RKO (cell line): Measurements from ENCODE around the gene CRY1.
"Not testable (repeated sequence)": the region's sequence is repeated elsewhere in the genome, so short reads cannot be mapped to it uniquely, and the experiment has no call there.

Source experiments
- DNase-seq: peaks from one replicate; pipeline ENCODE4 v3.0.0-alpha.2; 2016; ENCODE audit warnings: low spot score

The CRY1 gene

DNA sequence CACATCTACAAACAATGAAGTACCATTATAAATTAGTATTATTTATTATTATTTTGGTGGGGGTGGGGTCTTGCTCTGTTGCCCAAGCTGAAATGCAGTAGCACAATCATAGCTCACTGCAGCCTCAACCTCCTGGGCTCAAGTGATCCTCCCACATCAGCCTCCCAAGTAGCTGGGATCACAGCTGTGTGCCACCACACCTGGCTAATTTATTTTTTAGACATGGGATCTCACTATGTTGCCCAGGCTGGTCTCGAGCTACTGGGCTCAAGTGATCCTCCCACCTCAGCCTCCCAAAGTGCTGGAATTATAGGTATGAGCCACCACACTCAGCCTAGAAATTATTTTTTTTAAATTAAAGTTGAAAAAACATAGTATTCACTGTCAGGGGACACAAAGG, 15.0 kb upstream of the CRY1 start:
- not testable (repeated sequence) for DNase-seq

DNA sequence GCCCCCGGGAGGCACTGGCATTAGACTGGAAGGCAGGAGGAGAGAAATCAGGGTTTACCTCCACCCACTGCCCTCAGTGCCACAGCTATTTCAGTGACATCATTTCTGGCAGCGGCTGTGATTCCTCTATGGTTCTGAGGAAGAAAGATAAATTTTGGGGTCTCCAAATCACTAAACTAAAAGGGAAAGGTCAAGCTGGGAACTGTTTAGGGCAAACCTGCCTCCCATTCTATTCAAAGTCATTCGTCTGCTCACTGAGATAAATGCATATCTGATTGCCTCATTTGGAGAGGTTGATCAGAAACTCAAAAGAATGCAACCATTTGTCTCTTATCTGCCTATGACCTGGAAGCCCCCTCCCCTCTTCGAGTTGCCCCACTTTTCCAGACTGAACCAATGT, 14.0 kb upstream of the CRY1 start:
- DNase-seq: no peak

DNA sequence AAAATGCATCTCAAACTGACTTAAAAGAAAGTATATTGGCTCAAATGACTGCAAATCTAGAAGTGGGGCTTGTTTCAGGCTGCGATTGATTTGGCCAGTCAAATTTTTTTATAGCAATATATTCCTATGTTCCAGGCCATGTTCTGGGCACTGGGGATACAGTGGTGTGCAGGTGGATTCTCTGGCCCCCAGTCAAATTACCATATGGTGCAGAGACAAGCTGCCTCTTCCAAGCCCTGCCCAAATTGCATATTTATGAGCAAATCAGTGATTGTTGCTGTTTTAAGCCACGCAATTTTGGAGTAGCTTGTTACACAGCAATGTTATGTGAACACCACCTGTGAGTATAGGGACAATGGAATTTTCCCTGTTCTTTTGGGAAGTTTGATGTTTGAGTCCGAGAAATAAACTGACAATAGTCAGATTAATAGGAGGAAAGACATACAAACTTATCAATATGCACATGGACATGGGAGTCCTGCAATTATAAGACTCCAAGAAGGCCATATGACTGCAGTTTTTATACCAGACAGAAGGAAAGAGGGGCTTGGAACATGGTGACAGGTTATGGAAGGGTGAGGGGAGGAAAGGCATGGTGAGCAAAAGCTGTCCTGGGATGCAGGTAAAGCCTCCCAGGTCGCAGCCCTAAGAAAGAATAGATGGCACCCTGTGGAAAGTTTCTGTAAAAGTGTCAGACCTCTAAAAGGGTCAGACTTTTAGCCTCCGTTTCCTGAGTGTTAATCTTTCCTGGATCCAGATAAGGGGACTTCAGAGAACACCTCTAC, 13.1 kb upstream of the CRY1 start:
- DNase-seq: no peak

DNA sequence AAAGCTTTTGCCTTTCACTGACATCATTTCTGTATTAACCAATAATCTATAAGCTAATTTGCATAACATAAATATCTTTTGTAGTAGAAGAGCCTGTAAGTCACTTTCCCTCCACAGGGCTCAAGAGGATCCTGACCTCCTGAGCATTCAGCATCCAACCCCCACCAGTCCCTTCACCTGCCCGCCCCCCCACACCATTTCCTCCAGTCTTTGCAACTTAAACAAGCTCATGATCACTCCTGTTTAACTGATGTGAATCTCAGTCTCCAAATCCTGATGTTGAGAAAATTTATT, 12.0 kb upstream of the CRY1 start:
- no peak for DNase-seq

DNA sequence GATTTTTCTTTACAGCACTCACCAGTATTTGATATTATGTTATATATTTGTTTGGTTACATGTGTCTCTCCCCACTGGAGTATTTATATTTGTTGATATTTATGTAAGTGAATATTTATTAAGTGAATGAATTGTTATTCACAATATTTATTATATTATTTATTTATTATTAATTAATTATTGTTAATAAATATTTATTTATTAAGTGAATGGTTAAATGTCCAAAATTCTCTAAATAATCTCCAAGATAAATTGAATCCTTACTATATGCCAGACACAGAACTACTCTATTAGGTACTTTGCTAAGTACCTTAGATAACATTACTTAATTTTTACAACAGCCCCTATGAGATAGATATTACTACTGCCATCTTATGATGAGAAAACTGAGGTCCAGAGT, 10.2 kb upstream of the CRY1 start:
- DNase-seq: no peak

DNA sequence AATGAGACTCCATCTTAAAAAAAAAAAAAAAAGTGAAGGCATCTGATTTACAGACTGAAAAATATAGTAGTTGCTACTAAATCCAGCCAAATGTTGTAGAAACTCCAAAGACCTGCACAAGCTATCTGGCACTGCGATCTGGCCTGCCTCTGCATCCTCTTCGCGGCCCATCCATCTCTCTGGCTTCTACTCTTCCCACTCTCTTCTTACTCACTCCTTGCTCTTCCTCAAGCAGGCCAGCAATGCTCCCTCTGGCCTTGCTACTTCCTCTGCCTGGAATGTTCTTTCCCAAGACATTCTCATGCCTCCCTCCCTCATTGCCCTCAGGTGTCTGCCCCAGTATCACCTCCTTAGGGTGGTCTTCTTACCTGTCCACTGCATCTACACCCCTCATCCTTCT, 9.7 kb upstream of the CRY1 start:
- DNase-seq: no peak

DNA sequence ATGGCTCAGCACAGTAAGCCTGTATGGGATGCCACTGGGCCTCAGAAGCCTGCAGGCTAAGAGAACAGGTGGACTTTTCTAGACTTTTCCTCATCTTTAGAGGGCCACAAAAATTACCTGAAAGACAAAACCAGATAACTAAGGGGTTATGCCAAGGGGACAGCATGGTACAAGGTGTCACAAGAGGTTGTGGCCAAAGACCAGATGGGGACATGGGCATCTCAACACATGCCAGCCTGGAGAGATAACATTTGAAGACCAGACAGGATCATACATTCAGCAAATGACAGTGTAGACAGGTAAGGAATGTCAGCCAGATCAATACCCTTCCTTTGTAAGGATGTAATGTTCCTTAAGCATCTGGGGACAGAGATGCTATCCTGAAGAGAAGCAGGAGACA, 8.9 kb upstream of the CRY1 start:
- DNase-seq: no peak

DNA sequence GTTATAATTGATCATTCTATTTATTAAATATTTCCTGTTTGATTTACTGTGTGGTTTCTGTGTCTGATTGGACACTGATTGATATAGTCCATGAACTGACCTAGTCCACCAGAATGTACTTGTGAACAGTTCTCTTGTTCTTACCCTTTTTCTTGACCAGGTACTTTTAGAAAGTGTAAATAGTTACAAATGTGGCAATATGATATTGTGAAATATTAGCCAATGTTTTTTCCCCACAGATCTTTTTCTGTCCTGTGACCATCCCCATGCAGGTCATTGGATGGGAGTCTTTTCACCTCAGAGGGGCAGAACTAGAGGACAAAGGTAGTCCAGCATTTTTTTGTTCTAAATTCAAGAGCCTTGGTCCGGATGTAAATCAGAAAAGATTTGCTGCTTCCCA, 8.3 kb upstream of the CRY1 start:
- no peak for DNase-seq

DNA sequence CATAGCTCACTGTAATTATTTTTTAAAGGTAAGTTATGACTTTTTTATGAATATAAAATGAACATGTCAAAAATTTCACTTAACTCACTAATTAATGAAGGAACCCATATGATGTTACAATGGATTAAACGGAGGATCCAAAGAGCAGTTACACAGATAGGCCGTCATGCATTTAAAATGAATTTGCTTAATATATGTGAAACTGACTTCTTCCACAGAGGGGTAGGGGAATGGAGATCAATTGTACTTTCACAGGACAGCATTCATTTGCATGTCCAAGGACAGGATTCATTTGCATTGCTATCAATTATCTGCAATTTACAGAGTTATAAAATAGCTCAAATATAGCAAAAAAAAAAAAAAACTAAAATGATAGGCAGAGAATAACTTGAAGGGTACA, 6.6 kb upstream of the CRY1 start:
- DNase-seq: no peak

DNA sequence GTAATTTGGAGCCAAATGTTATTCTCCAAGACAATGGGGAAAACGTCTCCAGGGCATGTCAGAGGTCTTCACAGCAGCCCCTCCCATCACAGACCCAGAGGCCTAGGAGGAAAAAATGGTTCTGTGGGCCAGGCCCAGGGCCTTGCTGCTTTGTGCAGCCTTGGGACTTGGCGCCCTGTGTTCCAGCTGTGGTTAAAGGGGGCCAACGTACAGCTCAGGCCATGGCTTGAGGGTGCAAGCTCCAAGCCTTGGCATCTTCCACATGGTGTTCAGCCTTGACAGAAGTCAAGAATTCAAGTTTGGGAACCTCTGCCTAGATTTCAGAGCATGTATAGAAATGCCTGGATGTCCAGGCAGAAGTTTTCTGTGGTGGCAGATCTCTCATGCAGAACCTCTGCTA, 3.2 kb upstream of the CRY1 start:
- no peak for DNase-seq

DNA sequence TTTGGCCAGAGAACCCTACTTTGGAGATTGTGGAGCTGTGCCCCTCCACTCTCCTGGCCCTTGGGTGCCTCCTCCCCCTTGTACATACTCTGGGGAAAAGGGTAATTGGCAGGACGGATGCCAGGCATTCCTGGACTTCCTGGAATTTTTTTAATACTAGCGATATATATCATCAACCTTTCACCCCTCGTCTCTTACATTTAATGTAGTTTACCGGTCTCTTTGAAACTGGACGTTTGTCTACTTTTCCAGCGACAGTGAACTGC, 767 bp upstream of the CRY1 start:
- DNase-seq: no peak

DNA sequence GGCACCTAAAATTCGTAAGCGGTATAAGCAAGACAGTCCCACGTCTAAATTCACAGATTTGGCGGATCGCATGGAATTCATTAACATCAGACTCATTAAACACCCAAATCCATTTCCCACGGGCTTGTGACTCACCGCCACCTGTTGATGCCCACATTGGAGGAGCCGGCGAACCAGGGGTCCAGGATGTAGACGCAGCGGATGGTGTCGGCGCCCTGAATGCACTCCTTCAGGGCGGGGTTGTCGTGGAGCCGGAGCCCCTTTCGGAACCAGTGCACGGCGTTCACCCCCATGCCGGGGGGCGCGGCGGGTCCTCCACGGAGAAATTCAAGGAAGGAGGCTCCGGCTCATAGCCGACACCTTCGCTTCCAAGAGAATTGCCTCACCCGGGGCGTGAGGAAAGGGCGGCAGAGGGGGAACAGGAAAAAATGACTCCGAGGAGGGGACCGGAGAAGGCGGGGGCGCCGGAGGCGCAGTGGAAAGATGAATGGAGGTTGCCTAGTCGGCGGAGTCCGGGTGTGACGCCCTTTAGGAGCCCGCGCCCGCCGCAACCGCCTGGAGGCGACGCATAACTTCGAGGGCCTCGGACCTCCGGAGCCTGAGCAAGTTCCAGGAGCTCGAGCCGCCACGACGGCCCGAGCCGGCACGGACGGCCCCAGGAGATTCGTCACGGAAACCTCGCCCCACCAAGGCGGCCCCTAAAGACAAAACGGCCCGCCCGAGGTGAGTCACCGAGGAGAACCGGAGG, 506 bp downstream of the CRY1 start:
- peak; percentile 83 for DNase-seq

DNA sequence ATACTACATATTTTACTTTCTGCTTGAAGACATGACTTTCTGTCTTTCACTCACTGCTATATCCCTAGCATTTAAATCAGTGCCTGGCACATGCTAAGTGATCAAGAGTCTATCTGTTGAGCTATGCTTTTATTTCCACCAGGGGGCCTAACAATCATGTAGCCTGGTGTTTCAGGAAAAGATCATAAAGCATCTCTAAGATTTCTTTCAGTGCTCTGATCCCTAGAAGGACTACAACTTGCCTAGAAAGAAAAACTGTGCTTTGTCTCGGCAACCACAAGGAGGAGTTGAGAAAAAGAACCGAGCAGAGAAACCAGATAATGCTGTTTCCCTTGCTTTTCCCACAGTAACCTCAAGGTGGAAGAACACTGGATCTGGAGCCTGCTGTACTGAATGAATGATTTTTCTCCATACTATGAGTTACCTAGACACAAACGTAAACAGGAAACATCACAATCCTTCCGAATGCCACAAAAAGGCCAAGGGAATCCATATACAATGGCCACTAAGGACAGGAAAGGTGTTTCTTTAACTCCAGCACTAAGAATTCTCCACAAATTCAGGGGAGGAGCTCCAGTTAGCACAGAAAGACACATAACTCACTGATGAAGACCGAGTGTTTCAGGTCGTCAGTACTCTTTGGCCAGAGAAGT, 1.2 kb downstream of the CRY1 start:
- peak; percentile 99 for DNase-seq

DNA sequence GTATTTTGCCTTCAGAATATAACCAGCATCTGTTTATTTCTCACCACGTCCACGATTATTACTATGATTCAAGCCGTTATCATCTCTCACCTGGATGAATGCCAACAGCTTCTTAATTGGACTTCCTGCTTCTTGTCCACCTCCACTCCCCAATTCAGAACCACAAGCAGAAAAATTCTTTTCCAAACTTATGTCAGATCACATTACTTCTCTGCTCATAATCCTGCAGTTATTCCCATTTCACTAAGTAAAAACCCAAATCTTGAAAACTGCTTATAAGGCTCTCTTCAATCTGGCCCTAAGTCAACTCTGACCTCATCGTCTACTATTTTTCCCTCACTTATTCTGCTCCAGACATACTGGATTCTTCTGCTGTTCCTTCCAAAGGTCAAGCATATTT, 2.0 kb downstream of the CRY1 start:
- DNase-seq: peak; percentile 86

DNA sequence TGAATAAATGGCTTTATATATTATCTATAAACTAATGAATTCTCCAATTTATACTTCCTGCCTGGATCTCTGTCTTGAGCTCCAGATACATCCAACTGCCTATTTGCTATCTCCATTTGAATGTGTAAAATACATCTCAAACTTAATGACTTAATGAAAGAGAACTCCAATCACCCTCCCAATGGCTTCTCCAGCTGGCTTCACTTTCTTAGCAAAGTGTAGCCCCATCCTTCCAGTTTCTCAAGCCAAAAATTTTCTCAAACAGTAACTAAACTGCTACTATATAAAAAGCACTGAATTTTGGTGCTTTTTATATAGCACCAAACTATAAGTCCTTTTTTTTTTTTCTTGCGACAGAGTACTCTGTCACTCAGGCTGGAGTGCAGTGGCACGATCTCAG, 2.6 kb downstream of the CRY1 start:
- DNase-seq: no peak

DNA sequence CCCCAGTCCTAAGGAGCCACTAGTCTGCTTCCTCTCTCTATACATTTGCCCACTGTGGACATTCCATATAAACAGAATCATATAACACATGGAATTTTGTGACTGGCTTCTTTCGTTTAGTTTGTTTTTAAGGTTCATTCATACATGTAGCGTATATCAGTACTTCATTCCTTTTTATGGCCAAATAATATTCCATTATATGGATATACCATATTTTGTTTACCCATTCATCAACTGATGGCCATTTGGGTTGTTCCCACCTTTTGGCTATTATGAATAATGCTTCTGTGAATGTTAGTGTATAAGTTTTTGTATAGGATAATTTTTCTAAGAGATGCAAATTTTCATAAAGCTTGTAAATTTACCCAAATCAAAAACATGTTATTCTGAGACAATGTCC, 4.4 kb downstream of the CRY1 start:
- no peak for DNase-seq

DNA sequence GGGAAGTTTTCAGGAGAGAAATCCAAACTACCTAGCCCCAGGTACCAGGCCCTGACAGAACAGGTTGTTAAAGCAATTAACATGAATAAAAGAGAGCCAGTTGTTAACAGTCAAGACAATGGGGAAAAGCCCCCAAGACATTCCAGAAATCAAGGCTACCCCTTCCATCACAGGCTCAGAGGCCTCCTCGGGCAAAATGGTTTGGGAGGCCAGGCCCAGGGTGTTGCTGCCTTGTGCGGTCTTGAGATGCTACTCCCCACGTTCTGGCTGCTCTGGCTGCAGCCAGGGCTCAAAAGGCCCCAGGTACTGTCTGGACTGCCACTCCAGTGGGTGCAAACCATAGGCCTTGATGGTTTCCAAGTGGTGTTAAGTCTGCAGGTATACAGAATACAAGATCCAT, 7.0 kb downstream of the CRY1 start:
- DNase-seq: no peak

DNA sequence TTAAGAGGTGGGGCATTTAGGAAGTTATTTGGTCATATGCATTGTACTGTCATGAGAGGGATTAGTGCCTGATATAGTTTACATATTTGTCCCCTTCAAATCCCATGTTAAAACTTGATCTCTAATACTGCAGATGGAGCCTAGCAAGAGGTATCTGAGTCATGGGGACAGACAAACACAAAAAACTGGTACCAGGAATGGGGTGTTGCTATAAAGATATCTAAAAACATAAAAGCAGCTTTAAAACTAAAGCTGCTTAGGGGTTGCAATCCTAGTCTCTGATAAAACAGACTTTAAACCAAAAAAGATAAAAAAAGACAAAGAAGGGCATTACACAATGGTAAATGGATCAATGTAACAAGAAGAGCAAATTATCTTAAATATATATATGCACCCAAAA, 11.6 kb downstream of the CRY1 start:
- no peak for DNase-seq

DNA sequence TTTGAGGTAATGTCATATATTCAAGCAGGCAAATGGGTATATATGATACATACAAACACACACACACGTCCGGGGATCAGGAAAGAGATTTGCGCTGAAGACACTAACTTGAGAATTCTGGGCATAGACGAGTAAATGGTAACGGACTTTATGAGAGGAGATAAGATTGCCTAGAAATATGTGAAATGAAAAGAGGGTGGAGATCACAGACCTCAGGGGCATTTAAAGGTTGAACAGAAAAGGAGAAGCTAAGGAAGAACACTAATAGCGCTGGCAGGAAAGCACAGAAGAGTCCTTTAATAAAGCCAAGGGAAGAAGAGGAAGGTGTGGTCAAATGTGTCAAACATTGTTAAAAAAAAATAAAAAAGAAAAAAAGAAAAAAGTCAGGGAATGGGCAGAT, 13.1 kb downstream of the CRY1 start:
- no peak for DNase-seq

DNA sequence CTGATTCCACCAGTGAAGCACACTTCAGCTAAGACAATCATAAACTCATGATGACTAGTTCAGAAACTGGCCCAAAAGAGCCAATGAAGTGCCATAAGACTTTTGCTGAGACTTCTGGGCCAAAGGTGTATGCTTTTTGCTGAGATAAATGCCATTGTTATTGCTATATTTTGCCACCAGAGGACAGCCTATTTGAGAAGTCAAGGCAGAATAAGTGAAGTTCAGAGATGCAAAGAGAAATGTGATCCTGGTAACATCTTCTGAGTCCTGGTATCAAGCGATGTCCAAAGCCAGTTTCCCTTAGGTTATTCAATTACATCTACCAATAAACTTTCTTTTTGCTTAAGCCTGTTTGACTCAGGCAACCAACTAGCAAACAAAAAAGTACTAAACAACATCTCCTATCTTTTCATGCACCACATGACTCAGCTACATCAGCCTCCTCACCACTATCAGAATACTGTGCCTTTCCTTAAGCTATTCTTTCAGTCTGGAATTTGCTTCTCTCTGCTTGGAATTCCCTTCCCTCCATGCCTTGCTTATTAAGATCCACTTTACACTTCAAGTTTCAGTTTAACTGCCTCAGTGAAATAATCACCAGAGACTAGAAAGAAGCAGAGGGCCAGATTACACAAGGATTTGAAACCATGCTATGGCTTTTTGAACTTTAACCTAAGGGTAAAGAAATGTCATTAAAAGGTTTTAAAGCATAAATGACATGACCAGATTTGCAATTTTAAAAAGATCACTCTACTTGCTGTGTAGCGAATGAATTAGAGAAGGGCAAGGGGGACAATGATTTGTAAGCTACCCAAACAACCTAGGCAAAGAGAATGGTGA, 14.0 kb downstream of the CRY1 start:
- peak; percentile 55 for DNase-seq

DNA sequence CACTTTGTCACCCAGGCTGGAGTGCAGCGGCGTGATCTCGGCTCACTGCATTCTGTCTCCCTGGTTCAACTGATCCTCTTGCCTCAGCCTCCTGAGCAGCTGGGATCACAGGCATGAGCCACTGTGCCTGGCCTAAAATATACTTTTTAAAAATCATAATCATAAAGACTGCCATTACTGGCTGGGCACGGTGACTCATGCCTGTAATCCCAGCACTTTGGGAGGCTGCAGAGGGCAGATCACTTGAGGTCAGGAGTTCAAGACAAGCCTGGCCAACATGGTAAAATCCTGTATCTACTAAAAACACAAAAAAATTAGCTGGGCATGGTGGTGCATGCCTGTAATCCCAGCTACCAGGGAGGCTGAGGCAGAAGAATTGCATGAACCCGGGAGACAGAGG, 20.1 kb downstream of the CRY1 start:
- not testable (repeated sequence) for DNase-seq

DNA sequence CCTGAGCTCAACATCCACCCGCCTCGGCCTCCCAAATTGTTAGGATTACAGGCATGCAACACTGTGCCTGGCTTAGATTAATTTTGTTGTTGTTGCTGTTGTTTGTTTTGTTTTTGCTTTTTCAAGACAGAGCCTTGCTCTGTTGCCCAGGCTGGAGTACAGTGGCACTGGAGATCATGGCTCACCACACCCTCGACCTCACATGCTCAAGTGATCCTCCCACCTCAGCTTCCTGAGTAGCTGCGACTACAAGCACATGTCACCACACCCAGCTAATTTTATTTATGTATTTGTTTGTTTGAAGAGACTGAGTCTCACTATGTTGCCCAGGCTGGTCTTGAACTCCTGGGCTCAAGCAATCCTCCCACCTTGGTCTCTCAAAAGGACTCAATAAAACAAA, 26.7 kb downstream of the CRY1 start:
- no peak for DNase-seq

DNA sequence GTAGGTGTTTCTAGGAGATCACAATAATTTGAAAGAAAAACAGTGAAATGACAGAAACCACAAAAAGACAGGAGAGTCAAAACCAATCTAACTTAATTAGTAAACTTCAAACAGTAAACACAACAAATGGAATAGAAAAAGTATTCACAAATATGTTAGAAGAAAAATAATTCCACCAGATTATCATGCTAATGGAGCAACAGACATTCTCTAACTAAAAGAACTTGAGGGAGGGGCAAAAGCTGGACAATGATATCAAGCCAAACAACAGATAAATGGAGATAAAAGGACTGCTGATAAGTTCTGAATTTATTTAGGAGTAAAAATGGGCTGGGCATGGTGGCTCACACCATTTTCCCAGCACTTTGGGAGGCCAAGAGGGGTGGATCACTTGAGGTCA, 28.7 kb downstream of the CRY1 start:
- DNase-seq: no peak
